Measurements from ENCODE around the gene BRCA2.
A peak's percentile ranks its signal among the peaks of the same experiment; 100 is the strongest.

The BRCA2 gene, protein sequence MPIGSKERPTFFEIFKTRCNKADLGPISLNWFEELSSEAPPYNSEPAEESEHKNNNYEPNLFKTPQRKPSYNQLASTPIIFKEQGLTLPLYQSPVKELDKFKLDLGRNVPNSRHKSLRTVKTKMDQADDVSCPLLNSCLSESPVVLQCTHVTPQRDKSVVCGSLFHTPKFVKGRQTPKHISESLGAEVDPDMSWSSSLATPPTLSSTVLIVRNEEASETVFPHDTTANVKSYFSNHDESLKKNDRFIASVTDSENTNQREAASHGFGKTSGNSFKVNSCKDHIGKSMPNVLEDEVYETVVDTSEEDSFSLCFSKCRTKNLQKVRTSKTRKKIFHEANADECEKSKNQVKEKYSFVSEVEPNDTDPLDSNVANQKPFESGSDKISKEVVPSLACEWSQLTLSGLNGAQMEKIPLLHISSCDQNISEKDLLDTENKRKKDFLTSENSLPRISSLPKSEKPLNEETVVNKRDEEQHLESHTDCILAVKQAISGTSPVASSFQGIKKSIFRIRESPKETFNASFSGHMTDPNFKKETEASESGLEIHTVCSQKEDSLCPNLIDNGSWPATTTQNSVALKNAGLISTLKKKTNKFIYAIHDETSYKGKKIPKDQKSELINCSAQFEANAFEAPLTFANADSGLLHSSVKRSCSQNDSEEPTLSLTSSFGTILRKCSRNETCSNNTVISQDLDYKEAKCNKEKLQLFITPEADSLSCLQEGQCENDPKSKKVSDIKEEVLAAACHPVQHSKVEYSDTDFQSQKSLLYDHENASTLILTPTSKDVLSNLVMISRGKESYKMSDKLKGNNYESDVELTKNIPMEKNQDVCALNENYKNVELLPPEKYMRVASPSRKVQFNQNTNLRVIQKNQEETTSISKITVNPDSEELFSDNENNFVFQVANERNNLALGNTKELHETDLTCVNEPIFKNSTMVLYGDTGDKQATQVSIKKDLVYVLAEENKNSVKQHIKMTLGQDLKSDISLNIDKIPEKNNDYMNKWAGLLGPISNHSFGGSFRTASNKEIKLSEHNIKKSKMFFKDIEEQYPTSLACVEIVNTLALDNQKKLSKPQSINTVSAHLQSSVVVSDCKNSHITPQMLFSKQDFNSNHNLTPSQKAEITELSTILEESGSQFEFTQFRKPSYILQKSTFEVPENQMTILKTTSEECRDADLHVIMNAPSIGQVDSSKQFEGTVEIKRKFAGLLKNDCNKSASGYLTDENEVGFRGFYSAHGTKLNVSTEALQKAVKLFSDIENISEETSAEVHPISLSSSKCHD (N-terminal part only)

DNA sequence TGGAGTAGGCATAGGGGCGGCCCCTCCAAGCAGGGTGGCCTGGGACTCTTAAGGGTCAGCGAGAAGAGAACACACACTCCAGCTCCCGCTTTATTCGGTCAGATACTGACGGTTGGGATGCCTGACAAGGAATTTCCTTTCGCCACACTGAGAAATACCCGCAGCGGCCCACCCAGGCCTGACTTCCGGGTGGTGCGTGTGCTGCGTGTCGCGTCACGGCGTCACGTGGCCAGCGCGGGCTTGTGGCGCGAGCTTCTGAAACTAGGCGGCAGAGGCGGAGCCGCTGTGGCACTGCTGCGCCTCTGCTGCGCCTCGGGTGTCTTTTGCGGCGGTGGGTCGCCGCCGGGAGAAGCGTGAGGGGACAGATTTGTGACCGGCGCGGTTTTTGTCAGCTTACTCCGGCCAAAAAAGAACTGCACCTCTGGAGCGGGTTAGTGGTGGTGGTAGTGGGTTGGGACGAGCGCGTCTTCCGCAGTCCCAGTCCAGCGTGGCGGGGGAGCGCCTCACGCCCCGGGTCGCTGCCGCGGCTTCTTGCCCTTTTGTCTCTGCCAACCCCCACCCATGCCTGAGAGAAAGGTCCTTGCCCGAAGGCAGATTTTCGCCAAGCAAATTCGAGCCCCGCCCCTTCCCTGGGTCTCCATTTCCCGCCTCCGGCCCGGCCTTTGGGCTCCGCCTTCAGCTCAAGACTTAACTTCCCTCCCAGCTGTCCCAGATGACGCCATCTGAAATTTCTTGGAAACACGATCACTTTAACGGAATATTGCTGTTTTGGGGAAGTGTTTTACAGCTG is at the start of gene BRCA2, which contains the start of gene ZAR1L:
Gene BRCA2, plus strand, starts transcription at position 271 of the 790 bp plus-strand sequence. CDS start 953 bp downstream, outside the sequence.
Gene ZAR1L, minus strand, starts transcription at position 126 of the 790 bp plus-strand sequence. CDS start 3,438 bp downstream, outside the sequence.
- DNase-seq (ENCODE audit: low read depth in 2 of 2): peak; percentile 74 to 81

DNA sequence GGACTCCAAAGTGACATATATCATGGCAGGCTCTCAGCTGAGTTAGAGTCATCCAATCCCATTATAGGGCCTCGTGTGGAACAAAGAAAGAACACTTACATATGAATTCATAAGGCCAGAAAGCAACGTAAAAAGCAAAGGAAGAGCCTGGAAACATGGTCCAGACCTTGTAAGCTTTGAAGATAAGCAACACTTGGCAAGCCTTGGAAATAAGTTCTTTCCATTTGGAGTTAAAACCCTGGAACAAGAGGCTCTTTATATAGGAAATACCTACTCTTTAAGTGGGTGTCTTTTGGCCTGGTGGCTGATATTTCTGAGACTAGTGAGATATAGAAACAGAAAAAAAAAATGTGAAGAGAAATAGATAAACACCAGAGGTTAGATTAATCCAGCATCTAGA is 49.6 kb upstream of the BRCA2 start:
- DNase-seq (ENCODE audit: low read depth in 2 of 2): no peak

DNA sequence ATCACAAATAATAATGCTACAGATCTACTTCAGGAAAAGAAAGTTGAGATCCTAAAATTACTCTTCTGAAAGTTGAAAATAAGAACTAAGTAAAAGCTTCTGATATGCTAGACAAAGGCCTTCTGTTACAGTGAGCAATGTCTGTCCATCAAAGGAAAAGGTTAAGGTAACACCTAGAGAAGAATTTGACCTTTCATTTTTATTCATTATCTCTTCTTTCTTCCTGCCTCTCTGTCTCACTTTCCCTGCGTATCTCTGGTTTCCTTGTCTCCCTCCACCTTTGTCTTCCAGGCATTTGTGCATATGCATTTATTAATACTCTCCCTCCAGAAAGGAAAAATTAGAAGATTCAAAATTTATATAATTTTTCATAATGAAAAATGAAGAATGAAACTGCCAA is 49.2 kb upstream of the BRCA2 start:
- DNase-seq (ENCODE audit: low read depth in 2 of 2): no peak

DNA sequence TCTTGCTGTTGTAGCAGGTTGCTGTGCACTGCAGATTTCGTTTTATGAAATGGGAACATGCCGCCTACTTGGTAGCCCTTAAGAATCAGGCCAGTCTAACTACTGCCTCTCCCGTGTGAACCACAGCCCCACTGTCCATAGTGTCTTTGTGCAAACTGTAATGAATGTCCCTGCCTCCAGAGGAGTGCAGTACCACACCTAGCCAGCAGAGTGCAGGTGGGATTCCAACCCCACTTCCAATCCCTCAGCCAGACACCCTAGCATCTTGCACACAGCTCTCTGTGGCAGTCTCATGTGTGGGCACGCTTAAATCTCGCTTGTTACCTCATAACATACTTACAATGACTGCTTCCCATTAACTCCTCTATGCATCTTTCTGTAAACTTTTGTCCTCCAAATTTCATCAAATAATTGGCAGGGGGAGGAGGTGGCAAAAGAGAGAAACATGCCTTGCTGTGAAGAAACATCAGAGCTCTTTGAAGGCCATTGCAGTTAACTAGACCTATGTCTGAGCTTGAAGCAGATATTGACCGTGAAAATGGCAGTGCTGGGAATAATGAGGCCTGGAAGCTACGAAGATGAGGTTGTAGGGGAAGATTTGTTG is 47.4 kb upstream of the BRCA2 start:
- peak; percentile 16 to 45 for DNase-seq (ENCODE audit: low read depth in 2 of 2)

DNA sequence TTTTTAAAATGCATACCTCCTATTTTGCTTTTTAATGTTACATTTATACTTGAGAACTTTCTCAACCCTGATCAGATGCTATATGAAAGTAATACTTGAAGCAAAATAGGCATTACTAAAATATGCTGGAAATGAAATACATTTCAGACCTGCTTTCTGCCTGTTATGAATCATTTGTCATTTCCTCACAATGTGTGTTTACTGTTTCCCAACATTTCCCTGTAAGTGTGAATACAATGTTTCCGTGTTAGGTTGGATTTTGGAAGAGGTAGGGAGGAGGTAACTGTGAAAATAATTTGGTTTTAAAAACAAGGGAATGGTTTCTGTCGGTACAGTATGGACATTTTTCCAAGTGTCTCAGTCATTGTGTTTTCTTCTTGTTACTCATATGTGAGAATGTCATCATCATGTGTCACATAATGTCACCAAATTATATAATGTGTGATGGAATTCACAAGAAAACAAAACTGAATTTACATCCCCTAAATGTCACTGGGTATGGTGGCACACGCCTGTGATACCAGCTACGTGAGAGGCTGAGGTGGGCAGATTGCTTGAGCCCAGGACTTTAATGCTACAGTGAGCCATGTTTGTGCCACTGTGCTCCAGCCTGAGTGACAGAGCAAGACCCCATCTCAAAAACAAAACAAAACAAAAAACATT is 43.2 kb upstream of the BRCA2 start:
- DNase-seq (ENCODE audit: low read depth in 2 of 2): no peak

DNA sequence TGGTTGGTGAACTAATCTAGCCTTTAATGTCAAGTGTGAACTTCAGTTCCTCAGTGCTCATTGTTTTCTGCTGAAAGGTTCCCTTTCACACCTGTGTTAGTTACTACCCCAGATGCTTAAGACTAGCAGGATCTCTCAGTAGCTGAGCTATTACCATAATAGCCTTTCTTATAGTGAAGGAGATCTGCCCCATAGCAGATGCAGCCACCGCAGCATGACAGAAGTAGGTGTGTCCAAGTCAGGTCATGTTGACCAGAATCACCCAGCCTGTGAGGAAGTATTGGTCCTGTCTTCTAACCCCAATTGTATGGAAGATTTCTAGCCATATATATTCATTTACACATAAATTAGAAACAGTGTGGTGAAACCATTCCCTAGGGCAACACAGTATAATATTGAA is 37.5 kb upstream of the BRCA2 start:
- DNase-seq (ENCODE audit: low read depth in 2 of 2): no peak

DNA sequence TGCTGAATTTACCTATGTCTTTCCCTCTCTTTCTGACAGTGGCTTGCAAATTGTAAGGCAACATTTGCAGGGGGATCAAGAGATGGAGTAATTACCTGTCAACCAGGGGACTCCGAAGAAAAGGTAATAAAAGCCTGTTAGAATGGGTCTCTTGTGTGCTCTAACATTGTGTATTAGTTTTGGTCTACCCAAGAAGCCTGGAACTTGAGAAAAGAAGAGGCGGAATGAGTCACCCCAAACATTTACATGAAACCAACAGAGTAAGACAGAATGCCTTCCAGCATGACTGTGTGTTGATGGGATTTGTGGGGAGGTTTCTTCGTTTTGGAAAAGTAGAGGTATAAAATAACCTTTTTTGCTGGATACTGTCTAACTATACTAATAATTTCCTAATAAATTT is 36.9 kb upstream of the BRCA2 start:
- no peak for DNase-seq (ENCODE audit: low read depth in 2 of 2)

DNA sequence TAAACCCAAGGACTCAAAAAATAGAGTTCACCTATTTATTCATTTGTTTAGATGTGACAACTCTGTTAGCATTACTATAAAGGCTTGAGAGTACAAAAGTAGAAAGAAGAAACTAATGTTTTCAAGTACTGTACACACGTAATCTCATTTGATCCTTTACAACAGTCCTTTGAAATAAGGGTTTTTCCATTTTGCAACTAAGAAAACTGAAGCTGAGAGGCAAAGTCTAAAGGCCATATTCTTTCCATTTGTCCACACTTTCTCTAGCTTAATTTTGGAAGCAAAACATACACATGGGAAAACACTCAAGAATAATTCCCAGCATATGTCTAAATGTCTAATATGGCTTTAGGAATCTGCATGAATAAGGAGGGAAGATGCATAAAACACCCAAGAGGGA is 34.2 kb upstream of the BRCA2 start:
- no peak for DNase-seq (ENCODE audit: low read depth in 2 of 2)

DNA sequence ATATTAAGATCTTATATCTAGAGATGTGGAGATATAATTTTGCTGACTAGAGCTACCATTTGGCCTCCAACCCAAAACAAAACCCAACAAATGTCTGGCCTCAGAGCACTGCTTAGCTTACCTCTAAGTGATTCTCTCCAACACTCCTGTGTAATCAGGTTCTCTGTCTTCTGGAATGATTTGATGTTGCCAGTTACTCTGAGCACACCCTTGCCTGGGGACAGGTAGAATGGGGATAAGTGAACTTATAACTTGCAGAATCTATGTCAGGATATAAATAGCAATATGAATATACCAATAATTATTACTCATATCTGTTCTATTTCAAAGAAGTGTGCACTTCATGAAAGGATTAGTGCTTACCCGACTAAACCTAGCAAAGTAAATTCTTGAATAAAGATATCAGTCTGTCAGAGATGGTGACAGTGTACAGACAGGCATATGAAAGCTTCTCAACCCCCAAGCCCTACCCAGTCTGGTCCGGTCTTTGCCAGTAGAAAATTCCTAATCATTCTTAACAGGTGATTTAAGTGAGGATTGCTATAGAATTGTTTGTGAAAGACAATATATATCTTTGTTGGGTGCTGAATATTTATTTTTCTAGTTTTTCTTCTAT is 33.1 kb upstream of the BRCA2 start:
- no peak for DNase-seq (ENCODE audit: low read depth in 2 of 2)

DNA sequence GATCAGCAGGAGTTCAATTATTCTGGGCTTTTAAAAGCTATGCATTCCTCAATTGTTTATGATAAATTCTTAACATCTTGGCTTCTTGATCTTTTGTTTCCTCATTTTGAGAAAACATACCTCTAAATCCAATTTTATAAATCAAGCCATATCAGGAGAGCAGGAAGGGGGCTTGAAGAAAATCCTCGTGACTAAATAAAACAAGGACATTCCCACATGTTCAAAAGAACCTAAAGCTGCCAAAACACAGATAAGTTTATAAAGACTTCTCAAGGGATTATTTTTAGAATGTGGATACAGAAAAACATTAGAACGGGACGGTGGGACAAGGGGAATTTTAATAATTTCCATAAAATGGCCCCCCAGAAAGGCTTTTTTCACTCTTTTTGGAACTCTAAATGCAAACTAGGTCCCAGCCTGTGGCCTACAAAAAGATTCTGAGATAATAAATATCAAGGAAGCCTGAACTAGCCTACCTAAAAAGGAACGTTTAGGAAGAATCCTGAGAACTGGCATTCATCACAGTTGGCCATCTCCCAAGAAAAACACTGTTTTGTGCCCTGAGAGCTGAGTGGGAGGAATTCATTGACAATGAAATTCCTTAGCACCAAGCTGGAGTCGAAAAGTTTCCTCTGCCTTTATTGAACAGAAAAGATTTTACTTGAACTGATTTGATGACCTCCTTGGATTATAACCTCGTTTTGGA is 30.2 kb upstream of the BRCA2 start:
- no peak for DNase-seq (ENCODE audit: low read depth in 2 of 2)

DNA sequence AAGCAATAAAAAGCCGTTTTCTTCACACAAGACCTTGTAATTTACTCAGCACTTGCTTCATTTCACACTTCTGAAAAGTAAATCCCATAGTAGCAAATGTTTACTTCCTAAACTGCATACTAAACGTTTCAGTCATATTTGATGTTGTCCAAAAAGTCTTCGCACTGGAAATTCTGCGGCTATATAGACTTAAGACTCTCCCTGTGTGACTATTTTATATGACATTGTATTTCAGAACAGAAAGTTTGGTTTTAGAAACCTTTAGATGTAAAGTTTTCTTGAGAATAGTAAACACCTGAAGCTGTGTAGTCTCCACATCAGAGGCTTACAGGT is 29.7 kb upstream of the BRCA2 start:
- DNase-seq (ENCODE audit: low read depth in 2 of 2): no peak

DNA sequence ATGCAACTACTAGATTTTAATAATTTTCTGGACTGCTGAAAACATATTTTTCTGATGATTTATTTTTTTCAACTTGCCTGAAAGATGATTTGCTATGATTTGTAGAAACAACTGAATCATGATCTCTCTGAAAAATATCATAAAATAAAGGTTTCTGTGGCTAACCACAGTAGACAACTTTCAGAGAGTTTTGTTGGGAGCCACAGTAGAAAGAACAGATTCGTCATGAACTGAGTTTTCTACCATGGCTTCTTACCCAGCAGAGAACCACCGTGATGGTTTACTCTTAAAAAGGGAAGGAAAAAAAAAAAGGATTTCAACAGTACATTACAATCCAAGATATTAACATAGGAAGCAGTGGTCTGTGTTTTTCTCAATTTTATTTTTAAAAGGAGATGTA is 18.1 kb upstream of the BRCA2 start:
- DNase-seq (ENCODE audit: low read depth in 2 of 2): no peak

DNA sequence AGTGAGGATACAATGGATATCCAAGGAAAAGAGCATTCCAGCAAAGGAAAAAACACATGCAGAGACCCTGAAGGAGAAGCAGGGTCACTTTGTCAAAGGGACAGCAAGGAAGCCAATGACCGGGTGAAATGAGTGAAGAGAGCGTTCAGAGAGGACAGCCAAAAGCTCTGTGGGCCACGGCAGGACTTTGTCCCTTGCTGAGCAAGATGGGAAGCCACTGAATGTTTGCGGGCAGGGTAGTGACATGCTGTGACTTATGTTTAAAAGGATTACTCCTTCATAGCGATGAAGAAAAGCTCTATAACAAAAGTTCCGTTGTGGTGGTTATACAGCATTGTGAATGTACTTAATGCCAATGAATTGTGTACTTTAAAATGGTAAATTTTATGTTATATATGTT is 16.6 kb upstream of the BRCA2 start:
- no peak for DNase-seq (ENCODE audit: low read depth in 2 of 2)

DNA sequence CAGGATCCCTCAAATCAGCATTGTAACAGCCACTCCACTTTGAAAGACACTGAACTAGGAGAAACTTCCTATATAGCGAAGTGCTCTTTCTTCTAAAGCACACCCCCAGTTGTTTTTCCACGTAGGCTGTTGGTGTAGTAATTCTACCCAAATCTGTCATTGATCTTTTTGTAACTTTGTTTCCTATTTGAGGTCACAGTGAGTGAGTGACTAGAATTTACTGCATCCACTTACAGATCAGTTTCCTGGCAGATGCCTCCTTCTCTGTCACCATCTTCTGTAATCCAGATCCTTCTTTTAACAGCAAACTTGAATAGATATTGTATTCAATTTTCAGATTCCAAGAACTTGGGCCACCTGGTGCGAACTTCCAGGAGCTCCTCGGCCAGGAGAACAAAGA is 15.4 kb upstream of the BRCA2 start:
- no peak for DNase-seq (ENCODE audit: low read depth in 2 of 2)

DNA sequence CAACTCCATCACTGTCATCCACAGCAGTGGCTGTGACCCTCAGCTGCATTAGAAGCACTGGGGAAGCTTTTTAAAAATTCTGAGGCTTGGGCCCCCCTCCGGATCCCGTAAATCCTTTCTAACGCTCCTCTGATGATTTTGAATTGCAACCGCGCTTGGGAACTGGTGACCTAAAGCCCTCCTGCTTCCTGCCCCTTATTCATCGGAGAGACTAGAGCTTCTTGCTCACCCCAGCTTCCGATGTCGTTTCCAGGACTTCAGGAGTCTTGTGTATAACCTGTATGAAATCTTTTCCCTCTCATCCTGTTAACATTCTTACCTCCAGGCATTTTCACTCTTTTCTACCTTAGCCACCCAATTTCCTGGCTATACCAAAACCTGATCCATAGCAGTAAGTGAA is 14.9 kb upstream of the BRCA2 start:
- no peak for DNase-seq (ENCODE audit: low read depth in 2 of 2)

DNA sequence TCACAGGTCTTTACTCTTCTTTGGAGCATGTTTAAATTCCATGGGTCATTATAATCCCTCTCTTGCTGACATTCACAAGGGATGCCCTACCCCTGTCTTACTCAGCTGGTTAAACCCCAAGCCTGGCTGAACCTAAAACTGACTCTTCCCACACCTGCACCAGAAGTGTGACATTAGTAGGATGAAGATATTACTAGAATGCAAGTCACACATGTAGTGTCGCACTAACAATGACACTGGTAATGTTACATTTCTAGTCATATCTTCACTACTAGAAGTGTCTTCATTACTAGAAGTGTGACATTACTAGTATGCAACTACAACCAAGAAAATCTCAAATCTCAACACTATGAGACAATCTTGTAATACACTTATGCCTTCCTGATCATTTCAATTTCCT is 14.4 kb upstream of the BRCA2 start:
- DNase-seq (ENCODE audit: low read depth in 2 of 2): no peak

DNA sequence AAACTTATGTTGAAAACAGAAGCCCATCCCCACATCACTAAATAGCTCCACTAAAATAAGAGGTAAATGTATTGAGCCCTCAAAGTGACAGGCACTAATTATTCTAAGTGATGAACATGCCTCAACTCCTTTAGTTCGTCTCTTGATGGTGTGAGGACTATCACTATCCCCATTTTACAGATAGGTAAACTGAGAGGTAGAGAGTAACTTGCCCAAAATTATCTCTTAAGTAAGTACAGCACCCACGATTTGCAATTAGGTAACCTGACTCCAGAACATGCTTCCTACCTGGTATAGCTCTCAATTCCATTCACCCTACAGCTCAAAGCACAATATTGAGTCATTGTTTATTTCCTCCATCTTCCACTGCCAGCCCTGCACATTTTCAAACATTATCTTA is 12.8 kb upstream of the BRCA2 start:
- no peak for DNase-seq (ENCODE audit: low read depth in 2 of 2)

DNA sequence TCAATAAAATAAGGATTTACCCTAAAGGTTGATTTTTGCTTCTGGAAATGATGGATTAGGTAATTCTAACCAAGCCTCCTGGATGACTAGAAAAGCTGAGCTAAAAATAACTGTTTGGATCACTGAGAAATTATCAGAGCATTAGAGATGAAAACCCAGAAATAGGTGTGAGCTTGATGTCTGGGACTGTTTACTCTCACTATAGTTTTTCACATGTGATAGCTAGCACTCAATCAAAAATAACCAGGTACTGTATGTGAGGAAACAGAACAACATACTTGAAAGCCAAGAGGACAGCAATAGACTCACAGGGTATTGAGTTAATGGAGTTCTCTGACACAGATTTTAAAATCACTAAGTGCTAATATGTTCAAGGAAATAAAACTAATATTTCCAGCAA is 9.7 kb upstream of the BRCA2 start:
- no peak for DNase-seq (ENCODE audit: low read depth in 2 of 2)
